PFSK-1 (cell line): ENCODE data around the gene HSPG2.

Experiments
- FOXP2 ChIP-seq: optimal IDR thresholded peaks from 2 replicates; pipeline ENCODE3; 2011; ENCODE audit warnings: borderline replicate concordance, control low read depth, inconsistent platforms; ENCODE audit not compliant: insufficient read depth; ENCODE audit errors: extremely low read length, extremely low read depth
- POLR2AphosphoS5 ChIP-seq: IDR thresholded peaks from 2 replicates; pipeline ENCODE4 v1.6.1; 2012; ENCODE audit warnings: low read depth, mild to moderate bottlenecking, control low read depth, low read length, moderate library complexity
- REST ChIP-seq, 2 experiments: IDR thresholded peaks; 2 replicates each; pipeline versions ENCODE4 v1.6.1 to v1.8.0; 2011 to 2012; ENCODE audit warnings: low read depth in 2 of 2, low read length in 2 of 2, control low read depth in 1 of 2, inconsistent platforms in 1 of 2, mild to moderate bottlenecking in 1 of 2, moderate library complexity in 1 of 2; ENCODE audit not compliant: insufficient read depth in 1 of 2
- SIN3A ChIP-seq: IDR thresholded peaks from 2 replicates; pipeline ENCODE4 v1.6.1; 2012; ENCODE audit warnings: mild to moderate bottlenecking, low read length, moderate library complexity, borderline replicate concordance; ENCODE audit not compliant: insufficient read depth
- TAF1 ChIP-seq: IDR thresholded peaks from 2 replicates; pipeline ENCODE4 v1.6.1; 2012; ENCODE audit warnings: low read length, control low read depth, borderline replicate concordance; ENCODE audit not compliant: insufficient read depth

Gene HSPG2

GRCh38 chr1:21930629-21931170, 6.4 kb downstream of the HSPG2 start:
- no peak for TF ChIP-seq POLR2AphosphoS5
- no peak for TF ChIP-seq REST (IDR thresholded peaks at IDR 0.05; ENCODE audit: insufficient read depth in 1 of 2, low read depth in 2 of 2, low read length in 2 of 2)
- no peak for TF ChIP-seq SIN3A
- TF ChIP-seq FOXP2 = no peak
- TF ChIP-seq TAF1 = no peak

GRCh38 chr1:21930080-21930571, 7.0 kb downstream of the HSPG2 start:
- TF ChIP-seq SIN3A (no peak), TAF1 (no peak), REST (IDR thresholded peaks at IDR 0.05; ENCODE audit: insufficient read depth in 1 of 2, low read depth in 2 of 2, low read length in 2 of 2) (no peak), FOXP2 (no peak), POLR2AphosphoS5 (no peak)

GRCh38 chr1:21927533-21928237, 9.4 kb downstream of the HSPG2 start:
- no peak for TF ChIP-seq REST (IDR thresholded peaks at IDR 0.05; ENCODE audit: insufficient read depth in 1 of 2, low read depth in 2 of 2, low read length in 2 of 2)
- no peak for TF ChIP-seq TAF1
- no peak for TF ChIP-seq SIN3A
- no peak for TF ChIP-seq POLR2AphosphoS5
- no peak for TF ChIP-seq FOXP2

GRCh38 chr1:21926814-21927532, 10.1 kb downstream of the HSPG2 start:
- TF ChIP-seq TAF1 (no peak), REST (IDR thresholded peaks at IDR 0.05; ENCODE audit: insufficient read depth in 1 of 2, low read depth in 2 of 2, low read length in 2 of 2) (no peak), FOXP2 (no peak), POLR2AphosphoS5 (no peak), SIN3A (no peak)
